Right atrium auricular region (tissue), 2 donors: ENCODE data around the gene COL7A1. TPM values are rescaled to one million over a fixed set of nuclear protein-coding genes. Genes with fewer than 3 reads are reported as not detected.

Source experiments
- DNase-seq: peaks from one replicate; pipeline ENCODE4 v3.0.0-alpha.2; 2019; ENCODE audit warnings: low spot score
- H3K27ac ChIP-seq, 2 donors: fragments of 200-600 bp; sonication (generic); 1 replicate in 1 of 2; 2 replicates in 1 of 2; pipeline ENCODE4 v1.5.1; 2016 to 2019
- H3K27me3 ChIP-seq, 2 donors: fragments of 200-600 bp; sonication (generic); one replicate each; pipeline versions ENCODE4 v1.5.1 to v1.6.0; 2017 to 2019
- H3K36me3 ChIP-seq: fragments of 200-600 bp; sonication (generic); one replicate; pipeline ENCODE4 v1.5.1; 2016
- H3K4me1 ChIP-seq, 2 donors: fragments of 200-600 bp; sonication (generic); one replicate each; pipeline versions ENCODE4 v1.5.1 to v1.6.0; 2017 to 2019
- H3K4me3 ChIP-seq, 2 donors: fragments of 200-600 bp; sonication (generic); 1 replicate in 1 of 2; 2 replicates in 1 of 2; pipeline ENCODE4 v1.5.1; 2017 to 2019; ENCODE audit warnings: mild to moderate bottlenecking in 1 of 2, moderate library complexity in 1 of 2
- H3K9me3 ChIP-seq, 2 donors: fragments of 200-600 bp; sonication (generic); one replicate each; pipeline ENCODE4 v1.5.1; 2019
- total RNA-seq, 2 donors: library from RNA; depleted of rRNA; stranded (reverse); fragments of >200 nt; gene quantifications; one replicate each; pipeline ENCODE4 v1.1.0, GENCODE V29; 2016
- TF ChIP-seq, protein P1 (sequence below), 2 donors: fragments of 200-600 bp; sonication (generic); IDR thresholded peaks; one replicate each; pipeline ENCODE4 v1.5.1; 2019; ENCODE audit warnings: antibody characterized with exemption in 2 of 2

The COL7A1 gene
- total RNA-seq, 2 donors from 2014 or later, result 1.9 to 2.6 TPM

DNA sequence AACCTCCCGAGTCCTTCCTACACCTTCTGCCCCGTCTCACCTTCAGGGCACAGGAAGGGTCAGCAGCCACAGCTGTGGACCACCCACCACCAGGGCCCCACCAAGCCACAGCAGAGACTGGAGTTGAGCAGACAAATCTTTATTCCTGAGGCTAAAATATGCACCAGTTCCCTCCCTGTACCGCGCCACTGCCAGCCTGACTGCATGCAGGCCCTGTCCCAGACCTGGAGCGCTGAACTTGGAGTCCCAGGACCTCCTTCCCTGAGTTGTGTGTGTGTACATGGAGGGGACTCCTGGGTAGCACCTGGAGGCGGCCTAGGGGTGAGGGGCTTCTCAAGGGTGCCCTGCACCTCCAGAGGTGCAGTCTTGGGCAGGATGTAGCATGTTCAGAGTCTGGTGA is 30.5 kb upstream of the COL7A1 start:
- Histone ChIP-seq H3K27me3 (no peaks in the 10 kb centered on the region), H3K27ac (no peak overlapping the region), H3K9me3 (no peaks in the 10 kb centered on the region), H3K4me1 (no peaks in the 10 kb centered on the region), H3K4me3 (no peak overlapping the region), H3K36me3 (peaks cover 13% of the 10 kb centered on the region)
- TF ChIP-seq, protein P1, sequence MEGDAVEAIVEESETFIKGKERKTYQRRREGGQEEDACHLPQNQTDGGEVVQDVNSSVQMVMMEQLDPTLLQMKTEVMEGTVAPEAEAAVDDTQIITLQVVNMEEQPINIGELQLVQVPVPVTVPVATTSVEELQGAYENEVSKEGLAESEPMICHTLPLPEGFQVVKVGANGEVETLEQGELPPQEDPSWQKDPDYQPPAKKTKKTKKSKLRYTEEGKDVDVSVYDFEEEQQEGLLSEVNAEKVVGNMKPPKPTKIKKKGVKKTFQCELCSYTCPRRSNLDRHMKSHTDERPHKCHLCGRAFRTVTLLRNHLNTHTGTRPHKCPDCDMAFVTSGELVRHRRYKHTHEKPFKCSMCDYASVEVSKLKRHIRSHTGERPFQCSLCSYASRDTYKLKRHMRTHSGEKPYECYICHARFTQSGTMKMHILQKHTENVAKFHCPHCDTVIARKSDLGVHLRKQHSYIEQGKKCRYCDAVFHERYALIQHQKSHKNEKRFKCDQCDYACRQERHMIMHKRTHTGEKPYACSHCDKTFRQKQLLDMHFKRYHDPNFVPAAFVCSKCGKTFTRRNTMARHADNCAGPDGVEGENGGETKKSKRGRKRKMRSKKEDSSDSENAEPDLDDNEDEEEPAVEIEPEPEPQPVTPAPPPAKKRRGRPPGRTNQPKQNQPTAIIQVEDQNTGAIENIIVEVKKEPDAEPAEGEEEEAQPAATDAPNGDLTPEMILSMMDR (IDR thresholded peaks at IDR 0.05), result no peak
- DNase-seq, result no peak

DNA sequence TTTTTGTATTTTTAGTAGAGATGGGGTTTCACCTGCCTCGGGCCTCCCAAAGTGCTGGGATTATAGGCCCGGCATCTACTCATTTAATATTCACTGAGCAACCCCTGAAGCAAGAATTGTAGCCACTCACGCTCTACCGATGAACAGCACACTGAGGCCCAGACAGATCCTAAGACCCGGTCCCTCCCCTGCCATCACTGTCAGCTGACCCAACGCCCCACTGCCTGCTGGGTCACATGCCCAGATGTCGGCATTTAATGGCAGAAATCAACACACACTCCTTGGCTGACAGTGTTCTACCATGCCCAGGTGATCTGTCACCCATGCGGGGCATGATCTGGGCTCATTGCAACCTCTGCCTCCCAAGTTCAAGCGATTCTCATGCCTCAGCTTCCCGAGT is 29.6 kb upstream of the COL7A1 start:
- Histone ChIP-seq H3K27me3 (no peaks in the 10 kb centered on the region), H3K4me3 (no peak overlapping the region), H3K27ac (no peak overlapping the region), H3K9me3 (no peaks in the 10 kb centered on the region), H3K36me3 (peaks cover 13% of the 10 kb centered on the region), H3K4me1 (no peaks in the 10 kb centered on the region)
- TF ChIP-seq, protein P1 (IDR thresholded peaks at IDR 0.05), result no peak
- no peak for DNase-seq

DNA sequence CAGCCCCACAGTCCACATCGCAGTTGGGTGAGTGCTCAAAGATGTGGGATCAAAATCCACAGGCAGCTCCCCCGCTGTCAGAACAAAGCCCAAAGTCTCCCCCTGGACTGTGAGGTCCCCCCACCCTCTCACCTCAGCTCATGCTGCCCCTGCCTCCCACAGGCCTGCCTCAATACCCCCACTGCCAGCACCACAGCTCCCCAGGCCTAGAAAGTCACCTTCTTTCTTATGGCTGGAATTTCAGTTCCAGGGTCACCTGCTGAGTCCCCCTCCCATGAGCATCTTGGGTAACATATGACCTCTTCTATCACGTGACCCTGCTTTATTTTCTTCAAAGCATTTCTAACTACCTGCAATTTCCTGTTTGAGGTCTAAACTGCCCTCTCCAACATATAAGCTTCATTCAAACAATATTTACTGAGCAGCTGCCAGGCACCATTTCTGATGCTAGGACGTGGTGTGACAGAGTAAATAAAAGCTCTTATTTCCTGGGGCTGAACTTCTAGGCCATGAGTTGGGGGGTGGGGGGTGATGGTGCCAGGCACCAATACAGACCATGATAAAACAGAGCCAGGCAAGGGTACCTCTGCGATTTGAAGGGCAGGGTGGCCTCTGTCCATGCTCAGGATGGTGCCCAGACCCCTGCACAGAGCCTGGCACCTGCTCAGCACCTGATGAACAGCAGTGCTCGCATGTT is 28.9 kb upstream of the COL7A1 start:
- no peak overlapping the region for H3K27ac ChIP-seq
- no peak for DNase-seq
- H3K4me1 ChIP-seq, result no peaks in the 10 kb centered on the region
- TF ChIP-seq, protein P1 (IDR thresholded peaks at IDR 0.05), result no peak
- H3K4me3 ChIP-seq, result no peak overlapping the region
- H3K36me3 ChIP-seq, result peaks cover 13% of the 10 kb centered on the region
- H3K27me3 ChIP-seq, result no peaks in the 10 kb centered on the region
- H3K9me3 ChIP-seq, result no peaks in the 10 kb centered on the region

GRCh38 chr3:48621461-48621869 is 26.3 kb upstream of the COL7A1 start, which contains the start of gene TMEM89:
Gene TMEM89, minus strand, starts transcription at chr3:48621769. Its CDS starts 13 bp downstream, at chr3:48621756.
- H3K27me3 ChIP-seq, result no peaks in the 10 kb centered on the region
- H3K4me1 ChIP-seq, result no peaks in the 10 kb centered on the region
- peaks cover 0 to 20% of the 10 kb centered on the region in 2 donors for H3K9me3 ChIP-seq
- H3K36me3 ChIP-seq, result peaks cover 4% of the 10 kb centered on the region
- H3K27ac ChIP-seq, result no peak within 1 kb of the TSS
- no peak for DNase-seq
- no peak within 1 kb of the TSS for H3K4me3 ChIP-seq
- TF ChIP-seq, protein P1 (IDR thresholded peaks at IDR 0.05), result no peak

DNA sequence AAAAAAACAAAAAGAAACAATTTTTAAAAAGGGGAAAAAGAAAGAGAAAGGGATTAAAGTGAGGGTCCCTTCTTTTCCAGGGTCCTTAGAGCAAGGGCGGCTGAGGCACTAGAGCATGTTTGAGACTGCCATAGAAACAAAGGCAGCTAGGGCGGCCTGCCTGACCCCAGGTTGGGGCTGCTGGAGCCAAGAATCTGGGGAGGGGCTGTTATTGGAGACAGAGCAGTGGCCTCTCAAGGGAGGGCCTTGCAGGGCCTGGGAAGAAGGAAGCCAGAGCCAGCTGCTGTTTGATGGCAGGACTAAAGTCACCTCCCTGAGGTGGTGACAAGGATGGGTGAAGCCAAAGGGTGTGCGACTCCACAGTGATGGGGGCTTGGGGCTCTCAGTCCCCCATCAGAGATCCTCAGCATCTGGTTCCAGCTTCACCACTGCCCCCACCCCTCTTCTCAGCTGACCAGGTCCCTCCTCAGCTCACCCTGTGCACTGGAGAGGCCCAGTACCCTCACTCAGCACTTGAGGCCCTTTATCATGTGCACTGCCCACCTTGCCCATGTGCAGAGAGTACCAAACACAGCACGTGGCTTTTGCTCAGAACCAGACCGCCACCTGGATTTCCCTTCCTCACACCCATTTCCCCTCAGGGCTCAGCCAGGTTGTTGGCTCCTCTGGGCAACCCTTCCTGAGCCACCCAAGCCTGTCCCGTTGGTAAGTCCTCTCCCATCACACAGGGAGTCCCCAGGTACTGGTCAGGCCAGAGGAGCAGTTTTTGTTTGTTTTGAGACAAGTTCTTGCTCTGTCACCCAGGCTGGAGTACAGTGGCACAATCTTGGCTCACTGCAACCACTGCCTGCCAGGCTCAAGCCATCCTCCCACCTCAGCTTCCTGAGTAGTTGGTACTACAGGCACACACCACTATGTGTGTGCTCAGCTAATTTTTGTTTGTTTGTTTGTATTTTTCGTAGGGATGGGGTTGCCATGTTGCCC is 24.7 kb upstream of the COL7A1 start:
- Histone ChIP-seq H3K27ac (no peak overlapping the region), H3K4me3 (no peak overlapping the region)
- TF ChIP-seq, protein P1 (IDR thresholded peaks at IDR 0.05), result no peak

More for the DNA sequence above, 24.7 kb upstream of the COL7A1 start:
- Histone ChIP-seq H3K9me3 (peaks cover 0 to 20% of the 10 kb centered on the region in 2 donors), H3K4me1 (no peaks in the 10 kb centered on the region), H3K27me3 (no peaks in the 10 kb centered on the region), H3K36me3 (no peaks in the 10 kb centered on the region)
- no peak for DNase-seq
